Tibial artery (tissue), 4 donors: Measurements from ENCODE around the gene TMEM88.
"Not testable (repeated sequence)": the region's sequence is repeated elsewhere in the genome, so short reads cannot be mapped to it uniquely, and the experiment has no call there.

Experiments
- DNase-seq, 2 donors: peaks; one replicate each; pipeline ENCODE4 v3.0.0-alpha.2; 2019
- H3K27ac ChIP-seq, 2 donors: fragments of 200-600 bp; sonication (generic) in 1 of 2; 1 replicate in 1 of 2; 2 replicates in 1 of 2; pipeline ENCODE4 v1.5.1; 2018 to 2019; ENCODE audit warnings: mild to moderate bottlenecking in 1 of 2
- H3K27me3 ChIP-seq, 2 donors: fragments of 200-600 bp; sonication (generic) in 1 of 2; one replicate each; pipeline versions ENCODE4 v1.5.1 to v1.6.0; 2016 to 2019
- H3K36me3 ChIP-seq, 3 donors: fragments of 200-600 bp; sonication (generic) in 2 of 3; one replicate each; pipeline ENCODE4 v1.5.1; 2016 to 2019; ENCODE audit warnings: mild to moderate bottlenecking in 2 of 3
- H3K4me1 ChIP-seq, 4 donors: fragments of 200-600 bp; sonication (generic) in 2 of 4; 1 replicate in 3 of 4; 2 replicates in 1 of 4; pipeline ENCODE4 v1.5.1; 2016 to 2019
- H3K4me3 ChIP-seq, 2 donors: fragments of 200-600 bp; sonication (generic) in 1 of 2; 1 replicate in 1 of 2; 2 replicates in 1 of 2; pipeline ENCODE4 v1.5.1; 2018 to 2019; ENCODE audit warnings: mild to moderate bottlenecking in 2 of 2
- H3K9me3 ChIP-seq, 3 donors: fragments of 200-600 bp; sonication (generic) in 1 of 3; one replicate each; pipeline ENCODE4 v1.5.1; 2016 to 2019
- intact Hi-C: fragments of 100-400 bp; cut with DNase I; formaldehyde crosslinking; loops from one replicate; pipeline ENCODE4 v1.15.0; 2023; ENCODE audit warnings: low total_unique reads
- TF ChIP-seq, protein P1 (sequence below), 2 experiments: fragments of 200-600 bp in 1 of 2; fragments of 450-650 bp in 1 of 2; IDR thresholded peaks; one replicate each; pipeline ENCODE4 v1.5.1; 2017 to 2019; ENCODE audit warnings: antibody characterized with exemption in 2 of 2, mild to moderate bottlenecking in 1 of 2, moderate library complexity in 1 of 2

Gene TMEM88, protein sequence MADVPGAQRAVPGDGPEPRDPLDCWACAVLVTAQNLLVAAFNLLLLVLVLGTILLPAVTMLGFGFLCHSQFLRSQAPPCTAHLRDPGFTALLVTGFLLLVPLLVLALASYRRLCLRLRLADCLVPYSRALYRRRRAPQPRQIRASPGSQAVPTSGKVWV

GRCh38 chr17:7854851-7855659 lies at the start of gene TMEM88:
TSS of gene TMEM88 (plus strand) at chr17:7855066. CDS start at chr17:7855075, 9 bp downstream.
- Histone ChIP-seq H3K27ac (peak within 1 kb of the TSS; percentile 89 to 90), H3K36me3 (peaks cover 16 to 29% (median 25%) of the 10 kb centered on the region in 3 donors), H3K4me3 (peak within 1 kb of the TSS; percentile 66 to 77), H3K27me3 (no peaks in the 10 kb centered on the region), H3K4me1 (peaks cover 0 to 45% (median 41%) of the 10 kb centered on the region in 4 donors), H3K9me3 (no peaks in the 10 kb centered on the region)
- intact Hi-C loops: loop anchor here (10.0 kb wide), 1 partner anchor 110 kb away; no protein-coding TSS in a partner anchor
- TF ChIP-seq, protein P1, sequence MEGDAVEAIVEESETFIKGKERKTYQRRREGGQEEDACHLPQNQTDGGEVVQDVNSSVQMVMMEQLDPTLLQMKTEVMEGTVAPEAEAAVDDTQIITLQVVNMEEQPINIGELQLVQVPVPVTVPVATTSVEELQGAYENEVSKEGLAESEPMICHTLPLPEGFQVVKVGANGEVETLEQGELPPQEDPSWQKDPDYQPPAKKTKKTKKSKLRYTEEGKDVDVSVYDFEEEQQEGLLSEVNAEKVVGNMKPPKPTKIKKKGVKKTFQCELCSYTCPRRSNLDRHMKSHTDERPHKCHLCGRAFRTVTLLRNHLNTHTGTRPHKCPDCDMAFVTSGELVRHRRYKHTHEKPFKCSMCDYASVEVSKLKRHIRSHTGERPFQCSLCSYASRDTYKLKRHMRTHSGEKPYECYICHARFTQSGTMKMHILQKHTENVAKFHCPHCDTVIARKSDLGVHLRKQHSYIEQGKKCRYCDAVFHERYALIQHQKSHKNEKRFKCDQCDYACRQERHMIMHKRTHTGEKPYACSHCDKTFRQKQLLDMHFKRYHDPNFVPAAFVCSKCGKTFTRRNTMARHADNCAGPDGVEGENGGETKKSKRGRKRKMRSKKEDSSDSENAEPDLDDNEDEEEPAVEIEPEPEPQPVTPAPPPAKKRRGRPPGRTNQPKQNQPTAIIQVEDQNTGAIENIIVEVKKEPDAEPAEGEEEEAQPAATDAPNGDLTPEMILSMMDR (IDR thresholded peaks at IDR 0.05): no peak
- DNase-seq: no peak

DNA sequence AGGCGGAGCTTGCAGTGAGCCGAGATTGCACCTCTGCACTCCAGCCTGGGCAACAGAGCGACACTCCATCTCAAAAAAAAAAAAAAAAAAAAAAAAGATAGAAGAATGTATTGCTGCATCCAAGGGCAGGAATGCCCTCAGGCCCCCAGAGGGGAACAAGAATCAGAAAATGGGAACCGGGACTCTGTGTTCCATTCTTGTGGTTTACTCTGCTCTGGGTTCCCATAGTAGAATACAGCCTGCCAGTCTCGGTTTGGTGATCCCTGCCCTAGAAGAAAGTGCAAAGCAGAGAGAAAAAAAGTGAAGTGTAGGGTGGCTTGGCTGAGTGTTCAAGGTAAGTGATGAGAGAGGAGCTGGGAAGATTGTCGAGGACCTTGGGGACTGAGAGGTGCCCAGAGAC lies 48.3 kb upstream of the TMEM88 start:
- DNase-seq: no peak
- H3K27me3 ChIP-seq: peaks cover 0 to 36% of the 10 kb centered on the region in 2 donors
- H3K27ac ChIP-seq: no peak overlapping the region
- no peaks in the 10 kb centered on the region for H3K36me3 ChIP-seq
- TF ChIP-seq, protein P1 (IDR thresholded peaks at IDR 0.05): no peak
- intact Hi-C loops: no loop called here
- no peaks in the 10 kb centered on the region for H3K4me1 ChIP-seq
- no peak overlapping the region for H3K4me3 ChIP-seq
- H3K9me3 ChIP-seq: no peaks in the 10 kb centered on the region

DNA sequence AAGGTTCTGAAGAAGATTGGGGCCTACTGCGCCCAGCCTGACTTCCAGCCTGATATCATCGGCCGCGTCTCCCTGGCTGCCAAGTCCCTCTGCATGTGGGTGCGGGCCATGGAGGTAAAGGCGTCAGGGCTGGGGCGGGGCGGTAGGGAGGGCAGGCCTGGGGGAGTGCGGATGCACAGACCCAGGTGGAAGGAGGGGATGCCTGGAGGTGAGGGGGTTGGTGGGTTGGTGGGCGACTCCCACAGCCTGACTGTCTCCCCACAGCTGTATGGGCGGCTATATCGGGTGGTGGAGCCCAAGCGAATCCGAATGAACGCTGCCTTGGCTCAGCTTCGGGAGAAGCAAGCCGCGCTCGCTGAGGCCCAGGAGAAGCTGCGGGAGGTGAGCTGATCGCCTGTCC lies 47.7 kb upstream of the TMEM88 start:
- intact Hi-C loops: no loop called here
- H3K36me3 ChIP-seq: no peaks in the 10 kb centered on the region
- H3K4me3 ChIP-seq: no peak overlapping the region
- no peak for DNase-seq
- no peaks in the 10 kb centered on the region for H3K9me3 ChIP-seq
- TF ChIP-seq, protein P1 (IDR thresholded peaks at IDR 0.05): no peak
- H3K27me3 ChIP-seq: peaks cover 0 to 34% of the 10 kb centered on the region in 2 donors
- no peak overlapping the region for H3K27ac ChIP-seq
- no peaks in the 10 kb centered on the region for H3K4me1 ChIP-seq

GRCh38 chr17:7809086-7809790 lies 45.6 kb upstream of the TMEM88 start:
- Histone ChIP-seq H3K4me3 (no peak overlapping the region), H3K36me3 (no peaks in the 10 kb centered on the region), H3K4me1 (no peaks in the 10 kb centered on the region), H3K27me3 (peaks cover 0 to 32% of the 10 kb centered on the region in 2 donors), H3K27ac (no peak overlapping the region), H3K9me3 (no peaks in the 10 kb centered on the region)
- no peak for DNase-seq
- TF ChIP-seq, protein P1 (IDR thresholded peaks at IDR 0.05): no peak
- intact Hi-C loops: no loop called here

DNA sequence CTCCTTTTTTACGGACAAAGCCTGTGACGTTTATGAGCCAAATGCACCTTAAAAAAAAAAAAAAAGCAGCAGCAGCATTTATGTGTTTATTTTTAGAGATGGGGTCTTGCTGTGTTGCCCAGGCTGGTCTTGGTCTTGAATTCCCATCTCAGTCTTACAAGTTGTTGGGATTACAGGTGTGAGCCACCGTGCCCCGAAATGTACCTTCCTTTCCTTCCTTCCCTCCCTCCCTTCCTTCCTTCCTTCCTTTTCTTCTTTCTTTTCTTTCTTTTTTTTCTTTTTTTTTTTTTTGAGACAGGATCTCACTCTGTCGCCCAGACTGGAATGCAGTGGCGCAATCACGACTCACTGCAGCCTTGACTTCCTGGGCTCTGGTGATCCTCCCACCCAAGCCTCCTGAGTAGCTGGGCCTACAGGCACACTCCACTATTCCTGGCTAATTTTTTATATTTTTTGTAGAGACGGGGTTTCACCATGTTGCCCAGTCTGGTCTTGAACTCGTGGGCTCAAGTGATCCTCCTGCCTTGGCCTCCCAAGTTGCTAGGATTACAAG lies 45.0 kb upstream of the TMEM88 start:
- H3K4me3 ChIP-seq, DNase-seq, H3K36me3 ChIP-seq, H3K9me3 ChIP-seq, intact Hi-C loops, H3K27ac ChIP-seq, H3K4me1 ChIP-seq: not testable (repeated sequence)
- peaks cover 0 to 28% of the 10 kb centered on the region in 2 donors for H3K27me3 ChIP-seq
